Type B pancreatic cell (in vitro differentiated cells): ENCODE data around the gene TRABD. TPM values are rescaled to one million over a fixed set of nuclear protein-coding genes. Genes with fewer than 3 reads are reported as not detected.
A peak's percentile ranks its signal among the peaks of the same experiment; 100 is the strongest.
"Not testable (repeated sequence)": the region's sequence is repeated elsewhere in the genome, so short reads cannot be mapped to it uniquely, and the experiment has no call there.

Experiments
- DNase-seq: peaks from one replicate; pipeline ENCODE4 v3.0.0; 2021; ENCODE audit warnings: mixed read lengths; ENCODE audit not compliant: unreplicated experiment; ENCODE audit errors: extremely low spot score
- H3K27ac Mint-ChIP-seq: 2 replicates; pipeline ENCODE4 v1.8.0; 2021; ENCODE audit warnings: mild to moderate bottlenecking, mixed read lengths
- H3K27me3 Mint-ChIP-seq: 2 replicates; pipeline ENCODE4 v1.8.0; 2021; ENCODE audit warnings: mixed read lengths
- H3K36me3 Mint-ChIP-seq: 2 replicates; pipeline ENCODE4 v1.8.0; 2021; ENCODE audit warnings: mixed read lengths
- H3K4me1 Mint-ChIP-seq: one replicate; pipeline ENCODE4 v1.8.0; 2021; ENCODE audit warnings: mixed read lengths; ENCODE audit not compliant: unreplicated experiment
- H3K4me3 Mint-ChIP-seq: 2 replicates; pipeline ENCODE4 v1.8.0; 2021; ENCODE audit warnings: mild to moderate bottlenecking, mixed read lengths
- H3K9me3 Mint-ChIP-seq: 2 replicates; pipeline ENCODE4 v1.8.0; 2021; ENCODE audit warnings: mixed read lengths
- CTCF ChIP-seq: fragments of 200-600 bp; sonication (generic); conservative IDR thresholded peaks from 2 replicates; pipeline ENCODE4 v1.5.0; 2021; ENCODE audit warnings: antibody characterized with exemption, mild to moderate bottlenecking
- total RNA-seq: library from RNA; stranded (reverse); gene quantifications from 2 replicates; pipeline ENCODE4 v1.2.1, GENCODE V29; 2021; ENCODE audit warnings: low replicate concordance

TRABD gene
- total RNA-seq, 1 donor from 2014 or later: 37.7 TPM

- Mint-ChIP-seq H3K27me3 (no peaks in the 10 kb centered on the region), H3K4me3 (peak overlapping the region; percentile 90), H3K27ac (peak overlapping the region; percentile 76), H3K4me1 (peaks cover 16% of the 10 kb centered on the region), H3K36me3 (peaks cover 20% of the 10 kb centered on the region), H3K9me3 (no peaks in the 10 kb centered on the region)
- TF ChIP-seq CTCF: no peak
- no peak for DNase-seq
These were observed 15.7 kb downstream of the TRABD start for GRCh38 chr22:50201191-50202129.

- peak overlapping the region; percentile 90 for H3K4me3 Mint-ChIP-seq
- no peaks in the 10 kb centered on the region for H3K27me3 Mint-ChIP-seq
- DNase-seq: no peak
- peak overlapping the region; percentile 76 for H3K27ac Mint-ChIP-seq
- peaks cover 16% of the 10 kb centered on the region for H3K4me1 Mint-ChIP-seq
- H3K36me3 Mint-ChIP-seq: peaks cover 20% of the 10 kb centered on the region
- TF ChIP-seq CTCF: no peak
- H3K9me3 Mint-ChIP-seq: no peaks in the 10 kb centered on the region
These were observed 16.5 kb downstream of the TRABD start for GRCh38 chr22:50202130-50202666.

- Mint-ChIP-seq H3K27ac (no peak overlapping the region), H3K4me1 (peaks cover 16% of the 10 kb centered on the region), H3K4me3 (no peak overlapping the region), H3K36me3 (peaks cover 20% of the 10 kb centered on the region), H3K9me3 (no peaks in the 10 kb centered on the region), H3K27me3 (no peaks in the 10 kb centered on the region)
- no peak for DNase-seq
- no peak for TF ChIP-seq CTCF
These were observed 17.6 kb downstream of the TRABD start for GRCh38 chr22:50203288-50203687.

GRCh38 chr22:50204571-50204970 lies 18.9 kb downstream of the TRABD start:
- Mint-ChIP-seq H3K4me3 (no peak overlapping the region), H3K27me3 (no peaks in the 10 kb centered on the region), H3K27ac (no peak overlapping the region), H3K36me3 (peaks cover 20% of the 10 kb centered on the region), H3K9me3 (no peaks in the 10 kb centered on the region), H3K4me1 (peaks cover 16% of the 10 kb centered on the region)
- DNase-seq: no peak
- no peak for TF ChIP-seq CTCF

GRCh38 chr22:50204998-50205397 lies 19.3 kb downstream of the TRABD start:
- not testable (repeated sequence) for DNase-seq

More at GRCh38 chr22:50204998-50205397, 19.3 kb downstream of the TRABD start:
- Mint-ChIP-seq H3K4me1 (peaks cover 21% of the 10 kb centered on the region), H3K36me3 (peaks cover 24% of the 10 kb centered on the region)
- H3K4me3 Mint-ChIP-seq, H3K27ac Mint-ChIP-seq, H3K9me3 Mint-ChIP-seq, H3K27me3 Mint-ChIP-seq: not testable (repeated sequence)
